CD4-positive, alpha-beta T cell treated with Interleukin-6 for 4 hours (primary cell): Measurements from ENCODE around the gene MICU1.

Source experiments
- DNase-seq: peaks from one replicate; pipeline ENCODE4 v3.0.0-alpha.2; 2020; ENCODE audit warnings: mixed read lengths

MICU1 gene

GRCh38 chr10:72340510-72341261 lies 285.2 kb downstream of the MICU1 start:
- DNase-seq, result peak; percentile 78

- DNase-seq, result no peak
Measured at GRCh38 chr10:72338180-72338579, 287.7 kb downstream of the MICU1 start.

- DNase-seq, result no peak
Measured at GRCh38 chr10:72337722-72338121, 288.2 kb downstream of the MICU1 start.

- DNase-seq, result peak; percentile 78
Measured at GRCh38 chr10:72337039-72337629, 288.7 kb downstream of the MICU1 start.

- DNase-seq, result no peak
Measured at GRCh38 chr10:72336259-72337038, 289.4 kb downstream of the MICU1 start.

GRCh38 chr10:72335394-72336258 lies 290.3 kb downstream of the MICU1 start:
- DNase-seq, result peak; percentile 50

GRCh38 chr10:72334825-72335393 lies 291.0 kb downstream of the MICU1 start:
- peak; percentile 84 for DNase-seq

GRCh38 chr10:72334196-72334824 lies 291.6 kb downstream of the MICU1 start:
- no peak for DNase-seq

GRCh38 chr10:72333112-72334015 lies 292.5 kb downstream of the MICU1 start:
- no peak for DNase-seq

- no peak for DNase-seq
Measured at GRCh38 chr10:72332423-72333111, 293.3 kb downstream of the MICU1 start.

- peak; percentile 90 for DNase-seq
Measured at GRCh38 chr10:72331575-72332422, 294.1 kb downstream of the MICU1 start.

GRCh38 chr10:72330069-72330426 lies 295.8 kb downstream of the MICU1 start:
- DNase-seq, result no peak

GRCh38 chr10:72329290-72330068 lies 296.4 kb downstream of the MICU1 start:
- no peak for DNase-seq

GRCh38 chr10:72328829-72329204 lies 297.1 kb downstream of the MICU1 start:
- peak; percentile 46 for DNase-seq

- DNase-seq, result peak; percentile 46
Measured at GRCh38 chr10:72328045-72328828, 297.6 kb downstream of the MICU1 start.

GRCh38 chr10:72326665-72327603 lies 298.9 kb downstream of the MICU1 start:
- DNase-seq, result peak; percentile 72
